NT2/D1 (cell line): Measurements from ENCODE around the gene WNT8B.

Source experiments
- YY1 ChIP-seq: IDR thresholded peaks from 2 replicates; pipeline ENCODE4 v1.6.1; 2011; ENCODE audit not compliant: insufficient read length, insufficient read depth
- ZNF274 ChIP-seq: IDR thresholded peaks from 2 replicates; pipeline ENCODE4 v1.6.1; 2011; ENCODE audit warnings: mild to moderate bottlenecking, low read depth, low read length

GRCh38 chr10:100501423-100501822 is 38.6 kb downstream of the WNT8B start:
- no peak for TF ChIP-seq ZNF274
- no peak for TF ChIP-seq YY1
